HG02884 (cell line): ENCODE measurements around the gene PARD3B.

Source experiments
- ATAC-seq: cut with Tn5 transposase; IDR thresholded peaks from one replicate; pipeline ENCODE4 v1.9.1; 2021; ENCODE audit warnings: mild to moderate bottlenecking, moderate library complexity; ENCODE audit not compliant: unreplicated experiment

The PARD3B gene

GRCh38 chr2:204693262-204693661, 148.0 kb downstream of the PARD3B start:
- no peak for ATAC-seq

- ATAC-seq = no peak
Measured at GRCh38 chr2:204695506-204695905, 150.2 kb downstream of the PARD3B start.

- no peak for ATAC-seq
Measured at GRCh38 chr2:204696124-204696523, 150.8 kb downstream of the PARD3B start.

DNA sequence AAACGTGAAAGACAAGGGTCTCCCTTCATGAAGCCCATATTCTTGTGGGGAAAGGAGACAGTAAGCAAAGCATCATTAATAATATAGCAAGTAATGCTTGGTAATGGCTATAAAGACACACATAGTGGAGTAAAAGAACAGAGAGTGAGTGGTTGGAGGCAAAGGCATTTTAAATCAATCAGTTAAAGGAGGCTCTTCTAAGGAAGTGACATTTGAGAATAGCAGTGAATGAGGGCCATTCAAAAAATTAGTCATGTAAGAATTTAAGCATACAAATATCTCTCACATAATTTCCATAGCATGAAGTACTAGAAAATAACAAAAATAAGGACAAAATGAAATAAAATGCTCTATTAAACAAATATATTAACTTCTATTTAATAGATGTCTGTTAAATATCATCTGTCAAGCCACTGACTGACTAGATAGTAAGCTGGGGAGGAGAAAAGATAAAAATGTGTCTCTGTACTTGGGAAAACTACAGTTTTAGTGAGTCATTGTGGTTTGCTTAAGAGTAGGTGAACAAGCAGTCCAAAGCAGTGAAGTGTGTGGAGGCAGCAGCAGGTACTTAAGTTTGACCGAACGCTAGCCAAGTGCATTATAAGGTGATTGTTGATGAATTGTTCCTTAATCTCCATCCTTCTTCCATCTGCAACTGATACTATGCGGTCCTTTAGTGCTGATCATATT, 160.1 kb downstream of the PARD3B start:
- no peak for ATAC-seq

- no peak for ATAC-seq
Measured at GRCh38 chr2:204706939-204707338, 161.7 kb downstream of the PARD3B start.

GRCh38 chr2:204713211-204713610, 167.9 kb downstream of the PARD3B start:
- no peak for ATAC-seq

DNA sequence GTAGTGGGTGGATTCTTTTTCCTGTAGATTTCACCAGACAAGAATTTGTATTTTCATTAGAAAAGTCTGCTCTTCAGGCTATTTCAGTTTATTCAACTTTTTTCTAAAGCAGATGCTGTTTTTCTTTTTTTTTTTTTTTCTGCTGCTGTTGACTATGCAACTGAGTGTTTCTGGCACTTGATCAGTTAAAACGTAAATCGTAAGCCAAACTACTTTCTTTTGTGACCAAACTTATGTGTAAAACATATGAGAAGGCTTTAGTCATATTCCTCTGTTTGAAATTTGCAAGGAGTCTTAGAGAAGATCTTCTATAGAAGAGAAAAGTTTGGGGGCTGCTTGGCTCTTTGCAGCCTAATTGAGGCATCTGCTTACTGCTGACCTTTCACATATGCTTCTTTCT, 170.1 kb downstream of the PARD3B start:
- no peak for ATAC-seq

DNA sequence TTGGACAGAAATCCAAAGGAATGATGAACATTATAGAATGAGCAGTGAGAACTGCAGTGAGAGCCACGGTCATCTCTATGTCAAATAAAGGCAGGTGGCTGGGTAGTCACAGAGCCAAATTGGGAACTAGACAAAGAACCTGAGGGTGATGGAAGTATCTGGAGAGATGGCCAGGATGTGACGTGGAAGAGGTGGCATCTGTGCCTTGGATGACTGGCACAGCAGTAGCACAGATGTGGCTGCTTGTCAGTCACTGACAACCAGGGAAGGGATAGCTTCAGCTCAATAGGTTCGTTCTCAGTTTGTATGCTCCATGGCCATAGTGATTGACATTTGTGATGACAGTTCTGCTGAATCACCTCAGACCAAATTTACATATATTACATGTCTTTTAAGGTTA, 172.3 kb downstream of the PARD3B start:
- ATAC-seq = no peak

DNA sequence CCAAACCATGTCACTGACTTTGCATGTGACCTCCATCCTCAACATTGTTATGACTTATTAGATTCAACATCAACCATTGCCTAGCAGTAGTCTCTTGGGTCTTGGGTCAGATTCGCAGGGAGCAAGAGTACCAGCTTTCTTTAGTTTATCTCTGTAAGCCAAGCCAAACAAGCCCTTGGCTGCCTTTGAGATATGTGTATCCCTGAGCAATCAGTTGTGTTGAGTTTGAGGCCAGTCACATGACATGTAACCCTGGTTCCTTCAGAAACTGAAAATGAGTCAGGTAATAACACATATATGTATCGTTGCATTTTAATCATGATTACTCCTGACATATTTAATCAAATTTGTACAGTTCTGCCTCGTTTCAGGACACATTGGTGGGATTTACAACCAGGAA, 173.3 kb downstream of the PARD3B start:
- ATAC-seq = no peak

GRCh38 chr2:204720874-204721273, 175.6 kb downstream of the PARD3B start:
- ATAC-seq = no peak

- ATAC-seq = no peak
Measured at GRCh38 chr2:204722207-204722606, 176.9 kb downstream of the PARD3B start.

- ATAC-seq = no peak
Measured at GRCh38 chr2:204722691-204723090, 177.4 kb downstream of the PARD3B start.

GRCh38 chr2:204725693-204726360, 180.6 kb downstream of the PARD3B start:
- ATAC-seq = no peak

DNA sequence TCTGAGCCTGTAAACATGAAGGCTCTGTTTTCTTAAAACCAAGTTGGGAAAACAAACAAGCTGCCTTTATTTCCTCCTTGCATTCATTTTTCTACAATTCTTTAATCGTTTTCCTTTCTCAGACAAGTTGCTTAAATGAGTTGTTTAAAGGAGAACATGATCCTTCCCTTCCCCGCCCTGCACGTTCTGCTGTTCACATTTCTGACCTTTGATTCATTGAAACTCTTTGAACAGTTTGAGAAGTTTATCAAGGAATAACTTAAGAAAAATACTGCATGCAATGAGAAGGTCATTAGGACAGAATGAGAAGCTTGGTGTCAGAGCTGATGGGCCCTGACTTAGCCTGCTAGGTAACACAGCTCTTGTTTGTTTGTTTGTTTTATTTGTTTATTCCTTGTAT, 181.6 kb downstream of the PARD3B start:
- no peak for ATAC-seq

DNA sequence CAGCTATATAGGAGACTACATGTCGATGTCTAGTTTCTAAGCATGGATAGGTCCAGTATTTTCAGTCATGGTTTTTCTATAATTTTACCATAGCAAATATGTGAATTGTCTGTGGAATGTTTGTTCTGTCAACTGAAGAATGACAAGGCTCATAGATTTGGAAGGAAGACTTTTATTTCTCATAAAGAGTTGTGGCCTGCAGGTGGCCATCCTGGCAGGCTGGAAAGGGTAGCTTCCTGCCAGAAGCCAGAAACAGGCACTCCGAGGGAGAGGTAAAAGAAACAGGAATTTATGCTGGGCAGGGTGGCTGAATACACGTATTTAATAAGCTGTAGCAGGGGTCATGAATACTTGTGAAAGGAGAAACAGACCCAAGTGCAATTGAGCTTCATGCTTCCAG, 182.1 kb downstream of the PARD3B start:
- no peak for ATAC-seq

DNA sequence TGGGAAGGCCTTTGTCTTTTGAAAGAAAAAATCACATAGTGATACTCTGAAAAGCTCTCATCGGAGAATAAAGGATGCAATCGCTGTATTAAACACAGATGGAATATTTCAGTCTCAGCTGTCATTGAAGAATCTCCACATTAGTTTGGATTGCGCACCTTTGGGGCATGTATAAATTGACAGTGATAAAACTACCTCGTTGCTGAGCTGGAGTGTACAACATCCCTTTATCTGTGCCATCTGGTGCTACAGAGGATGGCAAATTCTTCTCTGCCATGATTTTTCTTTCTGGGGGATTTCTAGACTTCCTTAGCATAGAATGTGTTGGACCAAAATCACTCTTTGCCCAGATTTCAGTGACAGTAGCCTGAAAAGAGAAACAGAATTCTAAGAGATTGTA, 185.3 kb downstream of the PARD3B start:
- no peak for ATAC-seq

DNA sequence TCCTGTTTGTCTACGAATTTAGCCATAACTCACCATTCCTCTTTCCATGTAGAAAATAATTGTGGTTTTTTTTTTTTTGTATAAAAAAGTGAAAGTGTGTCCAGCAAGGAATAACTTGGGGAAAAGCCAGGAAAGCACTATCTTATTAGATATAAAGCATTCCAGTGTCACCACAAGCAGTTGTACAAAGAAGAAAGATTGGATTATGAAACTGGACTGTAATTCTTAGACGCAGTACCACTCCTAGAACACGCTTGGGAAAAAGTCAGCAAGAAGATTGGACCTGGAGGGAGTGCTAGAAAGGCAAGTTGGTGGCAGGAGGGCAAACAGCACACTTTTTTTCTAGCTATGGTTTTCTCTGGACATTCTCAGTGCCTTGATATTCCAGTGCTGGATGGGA, 186.7 kb downstream of the PARD3B start:
- ATAC-seq = no peak

DNA sequence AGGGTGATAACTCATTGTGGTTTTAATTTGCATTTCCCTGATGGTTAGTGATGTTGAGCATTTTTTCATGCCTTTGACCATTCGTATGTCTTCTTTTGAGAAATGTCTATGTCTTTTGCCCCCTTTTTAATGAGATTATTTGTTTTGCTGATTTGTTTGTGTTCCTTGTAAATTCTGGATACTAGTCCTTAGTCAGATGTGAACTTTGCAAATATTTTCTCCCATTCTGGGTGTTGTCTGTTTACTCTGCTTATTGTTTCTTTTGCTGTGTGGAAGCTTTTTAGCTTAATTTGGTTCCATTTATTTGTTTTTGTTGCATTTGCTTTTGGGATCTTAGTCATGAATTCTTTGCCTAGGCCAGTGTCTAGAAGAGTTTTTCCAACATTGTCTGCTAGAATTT, 192.0 kb downstream of the PARD3B start:
- ATAC-seq = no peak

- no peak for ATAC-seq
Measured at GRCh38 chr2:204738721-204739120, 193.4 kb downstream of the PARD3B start.

DNA sequence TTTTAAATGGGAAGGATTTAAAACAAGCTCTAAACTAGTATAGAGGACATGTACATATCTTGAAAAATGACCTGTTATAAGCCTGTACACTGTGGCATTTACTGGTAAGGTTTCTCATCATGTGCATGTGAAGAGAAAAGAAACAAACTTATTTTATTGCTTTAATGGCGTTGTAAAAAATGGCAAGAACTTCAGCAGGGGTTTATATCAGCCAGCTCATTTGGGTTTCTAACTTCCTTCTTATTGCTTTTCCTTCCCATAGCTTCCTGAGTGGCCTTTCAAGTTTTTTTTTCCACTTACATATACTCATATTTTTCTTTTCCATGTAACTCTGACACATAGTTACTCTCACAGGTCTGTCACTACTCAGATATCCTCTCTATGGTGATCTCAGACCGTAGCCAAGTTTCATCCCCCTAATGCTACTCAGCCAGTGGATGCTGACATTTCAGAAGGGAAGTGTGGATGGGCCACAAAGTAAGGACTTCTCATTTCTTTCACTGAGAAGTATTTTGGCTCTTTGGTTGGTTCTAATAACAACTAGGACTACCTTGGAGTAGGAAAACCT, 198.2 kb downstream of the PARD3B start:
- no peak for ATAC-seq

DNA sequence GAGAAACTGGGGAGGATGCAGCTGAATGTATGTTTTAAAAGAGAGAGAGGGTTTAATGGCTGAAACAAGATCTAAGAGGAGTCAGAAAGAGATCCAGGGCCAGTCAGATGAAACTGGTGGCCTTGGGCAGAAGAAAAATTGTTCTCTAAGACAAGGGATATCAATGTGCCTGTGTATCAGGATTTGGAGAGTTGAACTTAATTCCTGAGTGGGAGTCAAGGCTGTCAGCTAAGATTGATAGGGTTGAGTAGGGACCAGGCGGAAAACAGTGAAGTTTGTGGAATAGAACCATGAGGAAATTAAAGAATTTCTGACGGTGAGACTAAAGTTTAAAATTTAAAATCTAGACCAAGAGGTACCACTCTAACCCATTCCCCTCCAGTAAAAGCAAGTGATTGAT, 199.2 kb downstream of the PARD3B start:
- ATAC-seq = no peak

DNA sequence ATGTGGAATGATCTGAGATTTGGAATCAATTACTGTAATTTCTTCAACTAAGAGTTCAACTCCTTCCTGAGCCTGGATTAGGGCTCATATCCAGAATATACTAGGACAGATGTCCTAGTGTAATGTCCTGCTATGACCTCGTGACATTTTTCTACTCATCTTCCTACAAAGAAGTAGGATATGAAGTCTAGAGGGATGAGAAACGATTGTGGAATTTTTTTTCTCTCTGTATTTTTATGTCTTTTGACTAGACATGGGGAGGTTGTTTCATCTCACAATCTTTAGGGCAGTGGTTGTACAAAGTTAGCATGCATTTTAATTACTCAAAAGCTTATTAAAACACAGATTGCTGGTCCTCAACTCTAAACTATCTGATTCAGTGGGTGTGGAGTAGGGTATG, 203.0 kb downstream of the PARD3B start:
- no peak for ATAC-seq
